Measurements from ENCODE around the gene PTPN9. TPM values are rescaled to one million over a fixed set of nuclear protein-coding genes. Genes with fewer than 3 reads are reported as not detected.
A peak's percentile ranks its signal among the peaks of the same experiment; 100 is the strongest.

The PTPN9 gene
- total RNA-seq, 1 experiment from 2014 or later: 42.2 TPM

DNA sequence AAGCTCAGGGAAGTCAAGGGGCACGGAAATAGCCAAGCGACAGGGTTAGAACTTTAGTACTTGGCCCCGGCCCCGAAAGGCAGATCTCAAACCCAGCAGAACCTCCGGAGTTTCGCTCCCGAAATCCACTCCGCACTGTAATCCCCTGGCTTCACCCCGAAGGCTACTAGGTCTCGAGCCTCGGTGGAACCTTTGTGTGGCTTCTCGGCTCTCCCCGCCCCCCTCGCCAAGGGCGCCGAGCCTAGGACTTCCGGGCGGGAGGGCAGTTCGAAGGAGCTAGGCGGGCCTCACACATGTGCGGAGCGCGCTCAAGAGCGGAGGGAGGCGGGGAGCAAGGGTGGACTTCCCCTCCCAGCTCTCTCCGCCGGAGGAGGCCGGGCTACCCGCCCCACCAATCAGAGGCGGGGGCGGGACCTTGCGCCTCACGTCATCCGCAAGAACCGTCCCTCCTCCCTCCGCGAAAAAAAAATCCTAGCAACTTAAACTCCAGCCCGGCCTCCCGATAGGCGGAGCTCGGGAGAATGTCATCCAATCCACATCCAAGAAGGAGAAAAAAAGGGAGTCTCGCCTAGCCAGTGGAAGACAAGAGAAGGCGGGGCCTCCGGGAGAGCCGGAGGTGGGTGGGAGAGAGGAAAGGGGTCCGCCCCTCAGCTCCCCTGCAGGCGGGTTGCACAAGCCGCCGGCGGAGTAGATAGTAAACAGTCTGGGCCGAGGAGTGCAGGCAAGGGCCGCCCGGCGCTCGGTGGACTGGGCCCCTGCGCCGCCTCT is 125.2 kb downstream of the PTPN9 start:
- peak overlapping the region; percentile 36 for H2BK5ac ChIP-seq (ENCODE audit: insufficient read length, low read length)
- no peak overlapping the region for H4K8ac ChIP-seq (replicated peaks; ENCODE audit: insufficient read length, low read depth, low read length)
- Mint-ChIP-seq H3K4me3 (peak overlapping the region; percentile 89 to 95), H3K36me3 (ENCODE audit: insufficient read depth in 1 of 3, low read depth in 3 of 3) (no peaks in the 10 kb centered on the region), H3K27ac (peak overlapping the region; percentile 99 to 100 (median 100)), H3K27me3 (ENCODE audit: low read depth) (peaks cover 4% of the 10 kb centered on the region), H3K9me3 (no peaks in the 10 kb centered on the region; a peak in 1 of 5 replicates), H3K4me1 (peaks cover 23 to 30% of the 10 kb centered on the region in 2 experiments)
- H3K9me3 ChIP-seq (ENCODE audit: control insufficient read depth, low read depth, low read length): no peaks in the 10 kb centered on the region
- no peaks in the 10 kb centered on the region for H4K20me1 ChIP-seq (ENCODE audit: control insufficient read depth, insufficient read depth, insufficient read length)
- H3K4ac ChIP-seq (ENCODE audit: low read depth, low read length): peak overlapping the region; percentile 79; the same call in 1 of the 2 replicates
- peak overlapping the region; percentile 84 for H3K27ac ChIP-seq (ENCODE audit: insufficient read length, low read depth, low read length)
- no peak overlapping the region for H2AK5ac ChIP-seq (ENCODE audit: insufficient read length, low read length)
- no peaks in the 10 kb centered on the region for H3K27me3 ChIP-seq (ENCODE audit: insufficient read depth, low read length)
- TF ChIP-seq, protein P1, sequence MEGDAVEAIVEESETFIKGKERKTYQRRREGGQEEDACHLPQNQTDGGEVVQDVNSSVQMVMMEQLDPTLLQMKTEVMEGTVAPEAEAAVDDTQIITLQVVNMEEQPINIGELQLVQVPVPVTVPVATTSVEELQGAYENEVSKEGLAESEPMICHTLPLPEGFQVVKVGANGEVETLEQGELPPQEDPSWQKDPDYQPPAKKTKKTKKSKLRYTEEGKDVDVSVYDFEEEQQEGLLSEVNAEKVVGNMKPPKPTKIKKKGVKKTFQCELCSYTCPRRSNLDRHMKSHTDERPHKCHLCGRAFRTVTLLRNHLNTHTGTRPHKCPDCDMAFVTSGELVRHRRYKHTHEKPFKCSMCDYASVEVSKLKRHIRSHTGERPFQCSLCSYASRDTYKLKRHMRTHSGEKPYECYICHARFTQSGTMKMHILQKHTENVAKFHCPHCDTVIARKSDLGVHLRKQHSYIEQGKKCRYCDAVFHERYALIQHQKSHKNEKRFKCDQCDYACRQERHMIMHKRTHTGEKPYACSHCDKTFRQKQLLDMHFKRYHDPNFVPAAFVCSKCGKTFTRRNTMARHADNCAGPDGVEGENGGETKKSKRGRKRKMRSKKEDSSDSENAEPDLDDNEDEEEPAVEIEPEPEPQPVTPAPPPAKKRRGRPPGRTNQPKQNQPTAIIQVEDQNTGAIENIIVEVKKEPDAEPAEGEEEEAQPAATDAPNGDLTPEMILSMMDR (conservative IDR thresholded peaks at IDR 0.05): no peak
- H2BK12ac ChIP-seq (ENCODE audit: insufficient read length, low read depth, low read length): no peak overlapping the region
- no peaks in the 10 kb centered on the region for H3K79me1 ChIP-seq (ENCODE audit: insufficient read depth, low read depth, low read length, poor library complexity, severe bottlenecking)
- no peak overlapping the region for H2BK15ac ChIP-seq (ENCODE audit: low read depth, low read length)
- H3K23me2 ChIP-seq (ENCODE audit: insufficient read length, low read depth, low read length, poor library complexity, severe bottlenecking): peaks cover 22% of the 10 kb centered on the region
- H3K79me2 ChIP-seq (ENCODE audit: insufficient read depth, low read length): peaks cover 10% of the 10 kb centered on the region; the same call in 1 of the 2 replicates
- no peak overlapping the region for H2BK20ac ChIP-seq (ENCODE audit: low read depth, low read length, poor library complexity, severe bottlenecking)
- H4K5ac ChIP-seq (ENCODE audit: insufficient read length, low read depth, low read length): no peak overlapping the region
- H3K9ac ChIP-seq (ENCODE audit: extremely low read depth, insufficient read length, low read length): peak overlapping the region; percentile 79
- H3K56ac ChIP-seq (ENCODE audit: insufficient read length, low read depth, low read length): no peak overlapping the region
- peak overlapping the region; percentile 82 for H2BK120ac ChIP-seq (ENCODE audit: low read depth, low read length, poor library complexity, severe bottlenecking)
- no peak overlapping the region for H3K23ac ChIP-seq (ENCODE audit: insufficient read length, low read depth, low read length)
- H2AFZ ChIP-seq (ENCODE audit: low read length): no peak overlapping the region
- no peaks in the 10 kb centered on the region for H3K4me1 ChIP-seq (ENCODE audit: insufficient read depth, low read length)
- peak overlapping the region; percentile 61 for H3K18ac ChIP-seq (ENCODE audit: insufficient read length, low read depth, low read length)
- H3T11ph ChIP-seq (ENCODE audit: low read length): no peak overlapping the region
- no peak overlapping the region for H4K91ac ChIP-seq (ENCODE audit: insufficient read length, low read depth, low read length)
- H3K4me2 ChIP-seq (ENCODE audit: insufficient read depth, insufficient read length, low read length): peak overlapping the region; percentile 89
- WGBS (ENCODE audit: extremely low coverage, insufficient read length, low lambda C conversion rate): no CpG with 5 or more reads among the region's 57 CpGs
- H3K14ac ChIP-seq (ENCODE audit: insufficient read depth, low read length): peak overlapping the region; percentile 84
- DNase-seq: peak; percentile 99

Measured in H9 (cell line).